HG03354 (cell line): ENCODE measurements around the gene NCKIPSD.
"Not testable (repeated sequence)": the region's sequence is repeated elsewhere in the genome, so short reads cannot be mapped to it uniquely, and the experiment has no call there.

ENCODE experiments used
- ATAC-seq: cut with Tn5 transposase; IDR thresholded peaks from one replicate; pipeline ENCODE4 v1.9.1; 2021; ENCODE audit warnings: mild to moderate bottlenecking; ENCODE audit not compliant: unreplicated experiment, poor library complexity, severe bottlenecking

Gene NCKIPSD

DNA sequence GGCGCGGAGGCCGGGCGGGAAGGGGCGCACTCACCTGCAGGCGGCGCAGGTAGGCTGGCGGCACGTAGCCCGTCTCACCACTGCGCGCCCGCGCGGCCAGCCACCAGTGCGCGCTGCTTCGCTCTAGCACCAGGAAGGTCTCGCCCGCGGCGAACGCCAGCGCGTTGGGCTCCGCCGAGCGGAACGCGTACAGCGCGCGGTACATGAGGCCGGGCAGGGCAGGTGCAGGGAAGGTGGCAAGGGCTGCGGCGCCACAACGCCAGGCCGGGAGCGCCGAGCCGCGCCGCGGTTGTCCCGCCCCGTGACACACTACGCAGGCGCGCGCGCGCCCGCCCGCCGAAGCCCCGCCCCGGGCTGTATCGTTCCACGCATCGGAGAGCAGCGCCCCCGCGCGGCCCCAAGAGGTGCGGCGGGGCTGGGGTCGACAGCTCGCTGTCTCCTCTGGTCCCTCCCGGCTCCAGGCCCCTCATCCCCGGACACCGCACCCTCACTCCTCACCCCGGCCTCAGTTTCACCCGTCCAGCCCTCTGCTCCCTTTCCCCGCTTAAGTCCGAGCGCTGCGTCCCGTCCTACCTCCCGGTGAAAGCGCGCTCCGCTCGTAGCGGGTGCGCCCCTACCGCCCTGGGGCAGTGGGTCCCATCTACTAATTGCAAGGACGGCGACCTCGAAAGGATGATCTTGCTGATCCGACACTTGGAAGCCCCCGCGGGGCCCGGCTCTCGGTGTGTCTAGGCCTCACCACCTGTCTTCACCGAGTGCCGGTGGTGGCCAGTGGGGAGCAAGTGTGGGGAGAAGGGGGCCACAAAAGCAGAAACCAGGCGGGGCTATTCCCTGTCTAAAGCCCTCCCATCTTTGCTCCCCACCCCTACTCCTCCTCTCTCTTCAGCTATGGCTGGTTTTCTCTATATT, at the start of gene NCKIPSD:
Gene NCKIPSD (minus strand): TSS at position 313 of the 909 bp plus-strand sequence. CDS start 108 bp downstream, at position 205.
- ATAC-seq: peak; percentile 87

- not testable (repeated sequence) for ATAC-seq
Observed at GRCh38 chr3:48735075-48735767, 49.5 kb upstream of the NCKIPSD start.

GRCh38 chr3:48734541-48734940, 48.8 kb upstream of the NCKIPSD start:
- ATAC-seq: not testable (repeated sequence)

GRCh38 chr3:48733752-48734518, 48.2 kb upstream of the NCKIPSD start:
- ATAC-seq: not testable (repeated sequence)

- ATAC-seq: no peak
Observed at GRCh38 chr3:48727511-48727910, 41.8 kb upstream of the NCKIPSD start.

GRCh38 chr3:48725185-48725855, 39.6 kb upstream of the NCKIPSD start:
- not testable (repeated sequence) for ATAC-seq

- no peak for ATAC-seq
Observed at GRCh38 chr3:48723725-48724124, 38.0 kb upstream of the NCKIPSD start.

- ATAC-seq: not testable (repeated sequence)
Observed at GRCh38 chr3:48723293-48723692, 37.6 kb upstream of the NCKIPSD start.

- peak; percentile 99 for ATAC-seq
Observed at GRCh38 chr3:48716982-48717746, 31.4 kb upstream of the NCKIPSD start, which contains the start of gene IP6K2. IP6K2 (minus strand) TSS chr3:48717221; CDS start chr3:48695291, 21,930 bp downstream.

DNA sequence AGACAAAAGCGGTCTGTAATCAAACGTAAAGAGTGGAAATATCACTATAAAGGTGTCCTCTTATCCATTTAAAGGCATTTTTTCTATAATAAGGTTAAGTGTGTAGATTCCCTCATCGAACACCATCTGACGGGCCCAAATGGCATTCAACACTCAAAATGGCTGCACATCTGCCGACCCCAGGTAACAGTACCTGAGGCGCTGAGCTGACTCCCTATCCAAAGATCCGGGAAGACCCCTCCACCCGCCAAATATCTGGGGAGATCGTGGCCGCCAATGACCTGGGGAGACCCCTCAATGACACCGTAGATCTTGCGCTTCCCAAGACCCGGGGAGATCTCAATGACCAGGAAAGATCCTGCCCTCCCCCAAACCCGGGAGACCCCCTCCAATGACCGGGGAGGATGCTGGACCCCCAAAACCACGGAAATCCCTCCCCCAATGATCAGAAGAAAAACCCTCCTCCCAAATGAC, 30.8 kb upstream of the NCKIPSD start:
- no peak for ATAC-seq

GRCh38 chr3:48715174-48715800, 29.6 kb upstream of the NCKIPSD start:
- ATAC-seq: no peak

GRCh38 chr3:48711727-48712126, 26.0 kb upstream of the NCKIPSD start:
- no peak for ATAC-seq

DNA sequence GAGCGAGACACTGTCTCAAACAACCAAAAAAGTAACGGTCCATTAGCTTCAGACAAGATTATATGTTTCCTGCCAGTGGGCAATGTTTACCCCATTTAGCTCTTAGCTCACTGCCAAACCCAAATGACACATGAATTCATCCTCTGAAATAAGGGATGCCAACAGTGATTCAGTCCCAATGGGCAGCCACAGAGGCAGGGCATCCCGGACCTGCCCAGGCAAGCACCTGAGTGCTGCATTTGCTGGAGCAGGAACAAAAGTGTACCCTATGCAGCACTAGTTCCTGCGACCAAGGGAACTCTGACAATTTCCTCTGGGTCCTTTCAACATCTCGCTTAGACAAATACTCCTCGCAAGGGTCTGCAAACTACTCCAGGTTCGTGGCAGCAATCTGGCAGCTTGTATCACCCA, 23.3 kb upstream of the NCKIPSD start:
- ATAC-seq: no peak

DNA sequence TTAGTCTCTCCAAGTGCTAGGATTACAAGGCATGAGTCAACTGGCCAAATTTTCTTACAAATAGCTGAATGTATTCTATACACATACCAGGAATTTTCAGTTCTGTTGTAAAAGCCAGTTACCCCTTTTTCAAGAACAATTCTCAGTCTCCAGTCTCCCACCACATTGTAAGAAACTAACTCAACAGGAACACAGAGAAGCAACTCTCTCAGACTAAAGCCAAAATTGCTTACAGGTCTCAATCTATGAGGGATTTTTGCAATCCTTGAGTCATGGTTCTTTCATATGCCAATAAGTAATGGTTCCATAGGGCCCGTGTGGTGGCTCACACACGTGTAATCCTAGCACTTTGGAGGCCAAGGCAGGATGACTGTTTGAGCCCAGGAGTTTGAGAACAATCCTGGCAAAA, 22.8 kb upstream of the NCKIPSD start:
- no peak for ATAC-seq

DNA sequence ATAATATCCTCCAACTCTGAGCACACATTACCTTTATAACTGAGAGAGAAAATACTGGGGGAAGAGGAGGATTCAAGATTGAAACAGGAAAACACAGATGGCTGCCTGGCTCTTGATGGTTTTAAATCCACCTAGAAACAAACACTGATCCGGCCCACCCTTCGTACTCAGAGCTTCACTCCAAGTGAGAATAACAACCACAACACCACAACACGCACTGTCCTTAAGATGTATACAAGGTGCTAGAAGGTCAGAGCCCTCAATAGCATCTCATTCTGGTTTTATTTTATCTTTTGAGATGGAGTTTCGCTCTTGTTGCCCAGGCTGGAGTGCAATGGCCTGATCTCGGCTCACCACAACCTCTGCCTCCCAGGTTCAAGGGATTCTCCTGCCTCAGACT, 21.4 kb upstream of the NCKIPSD start:
- no peak for ATAC-seq

DNA sequence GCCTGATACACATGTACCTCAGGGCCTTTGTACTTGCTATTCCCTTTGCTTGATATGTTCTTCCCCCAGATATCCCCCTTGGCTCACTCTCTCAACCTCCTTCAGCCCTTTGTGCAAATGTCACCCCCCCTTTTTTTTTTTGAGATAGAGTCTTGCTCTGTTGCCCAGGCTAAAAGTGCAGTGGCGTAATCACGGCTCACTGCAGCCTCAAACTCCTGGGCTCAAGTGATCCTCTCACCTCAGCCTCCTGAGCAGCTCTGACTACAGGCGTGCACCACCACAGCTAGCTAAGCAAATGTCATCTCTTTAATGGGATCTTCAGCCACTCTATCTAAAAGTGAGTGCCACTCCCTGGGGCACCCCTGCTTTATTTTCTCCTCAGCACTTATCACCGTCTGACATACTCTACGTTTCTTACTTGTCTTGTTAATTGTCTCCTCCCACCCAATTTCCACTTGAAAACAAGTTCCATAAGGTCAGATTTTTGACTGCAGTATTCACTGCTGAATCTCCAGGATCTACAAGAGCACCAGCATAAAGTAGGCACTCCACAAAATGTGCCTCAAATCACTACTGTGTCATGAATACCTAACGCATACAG, 16.7 kb upstream of the NCKIPSD start:
- no peak for ATAC-seq

GRCh38 chr3:48700731-48701405, 15.2 kb upstream of the NCKIPSD start:
- ATAC-seq: no peak
